T-helper 2 cell (primary cell): ENCODE results near the gene CDH18.
"Not testable (repeated sequence)": the region's sequence is repeated elsewhere in the genome, so short reads cannot be mapped to it uniquely, and the experiment has no call there.

Source experiments
- DNase-seq, 5 experiments: peaks; one replicate each; pipeline versions ENCODE4 v3.0.0 to v3.0.0-alpha.2; 2012 to 2022

Gene CDH18

GRCh38 chr5:19855453-19855852, 132.5 kb downstream of the CDH18 start:
- no peak for DNase-seq

GRCh38 chr5:19855031-19855430, 133.0 kb downstream of the CDH18 start:
- no peak for DNase-seq

- no peak for DNase-seq
Measured at GRCh38 chr5:19853616-19854240, 134.3 kb downstream of the CDH18 start.

- DNase-seq: no peak
Measured at GRCh38 chr5:19837536-19838174, 150.3 kb downstream of the CDH18 start.

GRCh38 chr5:19835442-19835841, 152.6 kb downstream of the CDH18 start:
- DNase-seq: no peak

GRCh38 chr5:19812720-19813119, 175.3 kb downstream of the CDH18 start:
- DNase-seq: not testable (repeated sequence)

GRCh38 chr5:19806756-19807155, 181.2 kb downstream of the CDH18 start:
- DNase-seq: no peak

- DNase-seq: no peak
Measured at GRCh38 chr5:19802686-19803085, 185.3 kb downstream of the CDH18 start.

GRCh38 chr5:19795218-19795617, 192.8 kb downstream of the CDH18 start:
- DNase-seq: no peak

- DNase-seq: no peak
Measured at GRCh38 chr5:19790829-19791466, 197.1 kb downstream of the CDH18 start.

GRCh38 chr5:19782566-19782965, 205.4 kb downstream of the CDH18 start:
- DNase-seq: no peak

GRCh38 chr5:19777363-19777762, 210.6 kb downstream of the CDH18 start:
- no peak for DNase-seq

GRCh38 chr5:19776886-19777285, 211.1 kb downstream of the CDH18 start:
- DNase-seq: not testable (repeated sequence)

- no peak for DNase-seq
Measured at GRCh38 chr5:19771174-19771835, 216.7 kb downstream of the CDH18 start.

GRCh38 chr5:19770396-19770795, 217.6 kb downstream of the CDH18 start:
- no peak for DNase-seq

GRCh38 chr5:19767987-19768386, 220.0 kb downstream of the CDH18 start:
- no peak for DNase-seq

- no peak for DNase-seq
Measured at GRCh38 chr5:19753579-19753978, 234.4 kb downstream of the CDH18 start.

- DNase-seq: no peak
Measured at GRCh38 chr5:19751326-19751725, 236.7 kb downstream of the CDH18 start.

- DNase-seq: no peak
Measured at GRCh38 chr5:19745247-19745646, 242.8 kb downstream of the CDH18 start.

- DNase-seq: no peak
Measured at GRCh38 chr5:19739671-19740070, 248.3 kb downstream of the CDH18 start.

GRCh38 chr5:19734776-19735175, 253.2 kb downstream of the CDH18 start:
- no peak for DNase-seq

- no peak for DNase-seq
Measured at GRCh38 chr5:19733612-19734495, 254.1 kb downstream of the CDH18 start.

- DNase-seq: no peak
Measured at GRCh38 chr5:19728571-19728970, 259.4 kb downstream of the CDH18 start.
